Muscle layer of duodenum (tissue), 2 donors: Measurements from ENCODE around the gene MEF2A.

Experiments used
- H3K27ac ChIP-seq: one replicate; pipeline ENCODE4 v1.7.0; 2013; ENCODE audit warnings: mild to moderate bottlenecking, low read length
- H3K27me3 ChIP-seq: one replicate; pipeline ENCODE4 v1.7.0; 2013; ENCODE audit warnings: low read depth, mild to moderate bottlenecking, control low read depth, low read length
- H3K36me3 ChIP-seq, 2 donors: one replicate each; pipeline ENCODE4 v1.7.0; 2013; ENCODE audit warnings: low read length in 2 of 2, control low read depth in 1 of 2, mild to moderate bottlenecking in 1 of 2; ENCODE audit not compliant: insufficient read depth in 2 of 2, control insufficient read depth in 1 of 2
- H3K4me1 ChIP-seq, 2 donors: one replicate each; pipeline ENCODE4 v1.7.0; 2013; ENCODE audit warnings: low read length in 2 of 2, mild to moderate bottlenecking in 2 of 2, control low read depth in 1 of 2, moderate library complexity in 1 of 2; ENCODE audit not compliant: insufficient read depth in 2 of 2, control insufficient read depth in 1 of 2
- H3K4me3 ChIP-seq, 2 donors: one replicate each; pipeline ENCODE4 v1.7.0; 2013; ENCODE audit warnings: low read length in 2 of 2, low read depth in 1 of 2, mild to moderate bottlenecking in 1 of 2
- H3K9me3 ChIP-seq, 2 donors: one replicate each; pipeline ENCODE4 v1.7.0; 2013; ENCODE audit warnings: low read length in 2 of 2, control low read depth in 1 of 2, mild to moderate bottlenecking in 1 of 2; ENCODE audit not compliant: control insufficient read depth in 1 of 2
- donor health status: healthy.

The MEF2A gene

DNA sequence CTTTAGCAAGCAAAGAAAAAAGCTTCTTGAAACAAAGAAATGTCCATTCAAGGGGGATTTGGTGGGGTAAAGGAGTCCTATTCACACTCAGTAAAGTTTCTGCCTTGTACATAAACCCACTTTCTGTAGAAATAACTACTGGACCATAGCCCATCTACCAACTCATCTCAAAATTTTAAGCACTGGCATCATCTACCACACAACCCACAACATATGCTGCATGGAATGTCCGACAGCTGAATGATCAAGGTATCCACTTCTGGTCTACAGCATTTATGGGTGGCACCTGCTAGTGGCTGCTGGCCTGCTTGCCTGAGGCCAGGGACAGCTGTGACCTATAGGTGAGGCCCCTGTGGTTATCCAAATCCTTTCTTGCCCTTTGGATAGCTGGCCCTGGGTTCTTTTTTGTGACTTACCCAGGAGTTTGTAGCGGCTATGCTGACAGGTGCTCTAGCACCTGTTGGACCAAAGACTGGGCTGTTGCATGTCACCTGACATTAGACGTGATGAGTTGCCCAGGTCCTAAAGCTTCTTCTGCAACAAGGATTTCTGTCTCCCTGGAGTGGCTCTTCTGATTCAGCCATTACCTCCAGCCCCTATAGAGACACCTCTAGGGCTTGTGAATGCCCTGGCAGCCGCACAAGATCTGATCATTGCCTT, 19.2 kb upstream of the MEF2A start:
- no peaks in the 10 kb centered on the region for H3K27me3 ChIP-seq
- H3K9me3 ChIP-seq: no peaks in the 10 kb centered on the region
- no peak overlapping the region for H3K27ac ChIP-seq
- H3K36me3 ChIP-seq: no peaks in the 10 kb centered on the region
- H3K4me3 ChIP-seq: no peak overlapping the region
- no peaks in the 10 kb centered on the region for H3K4me1 ChIP-seq

DNA sequence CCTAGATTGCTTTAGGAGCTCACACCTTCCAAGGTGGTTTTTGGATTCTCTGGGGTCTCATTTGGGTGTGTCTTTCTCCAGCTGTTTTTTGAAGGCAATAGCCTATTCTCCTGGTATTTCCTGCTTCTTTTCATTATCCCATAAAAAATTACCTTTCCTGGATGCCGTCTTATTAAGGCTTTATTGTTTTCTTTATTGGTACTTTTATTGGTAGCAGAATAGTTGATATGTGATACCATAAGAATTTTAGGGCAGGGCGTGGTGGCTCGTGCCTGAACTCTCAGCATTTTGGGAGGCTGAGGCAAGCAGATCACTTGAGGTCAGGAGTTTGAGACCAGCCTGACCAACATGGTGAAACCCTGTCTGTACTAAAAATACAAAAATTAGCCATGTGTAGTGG, 18.3 kb upstream of the MEF2A start:
- no peak overlapping the region for H3K27ac ChIP-seq
- no peaks in the 10 kb centered on the region for H3K4me1 ChIP-seq
- no peak overlapping the region for H3K4me3 ChIP-seq
- H3K9me3 ChIP-seq: no peaks in the 10 kb centered on the region
- no peaks in the 10 kb centered on the region for H3K36me3 ChIP-seq
- no peaks in the 10 kb centered on the region for H3K27me3 ChIP-seq

DNA sequence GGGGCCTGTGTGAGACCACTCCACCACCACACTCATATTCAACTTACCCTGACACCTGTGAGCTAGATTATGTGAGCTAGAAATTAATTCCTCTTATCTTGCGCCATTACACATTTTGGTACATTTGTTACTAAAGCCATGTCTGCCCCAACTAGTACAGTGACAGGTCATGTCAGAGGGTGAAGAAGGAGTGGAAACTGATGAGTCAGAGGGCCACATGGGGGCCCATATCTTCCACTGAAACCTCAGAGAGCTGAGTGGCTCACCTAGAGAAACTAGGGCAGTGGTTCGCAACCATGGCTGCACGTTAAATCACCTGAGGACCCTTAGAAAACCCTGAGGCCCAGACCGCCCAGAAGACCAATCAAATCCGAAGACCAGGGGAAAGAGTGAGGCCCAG, 15.7 kb upstream of the MEF2A start:
- Histone ChIP-seq H3K4me1 (no peaks in the 10 kb centered on the region), H3K4me3 (no peak overlapping the region), H3K9me3 (no peaks in the 10 kb centered on the region), H3K36me3 (no peaks in the 10 kb centered on the region), H3K27me3 (no peaks in the 10 kb centered on the region), H3K27ac (no peak overlapping the region)

DNA sequence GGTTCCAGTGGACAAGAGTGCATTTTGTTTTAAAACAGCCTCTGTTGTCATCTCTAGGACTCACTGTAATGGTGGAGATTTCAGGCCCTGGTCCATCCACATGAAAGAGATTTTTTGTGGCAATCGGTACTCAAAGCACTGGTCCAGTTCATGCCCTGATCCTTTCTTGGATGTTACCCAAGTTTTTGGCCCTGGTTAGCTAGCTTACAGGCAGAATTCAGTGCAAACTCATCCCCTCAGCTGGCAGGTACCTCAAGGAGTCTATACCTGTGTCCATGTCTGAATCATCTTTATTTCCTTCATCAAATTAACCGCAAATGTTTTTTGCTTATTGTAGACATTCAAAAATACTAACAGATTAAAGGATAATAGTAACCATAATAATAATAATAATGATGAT, 13.7 kb upstream of the MEF2A start:
- Histone ChIP-seq H3K27ac (no peak overlapping the region), H3K4me1 (no peaks in the 10 kb centered on the region), H3K4me3 (no peak overlapping the region), H3K9me3 (no peaks in the 10 kb centered on the region), H3K36me3 (no peaks in the 10 kb centered on the region), H3K27me3 (no peaks in the 10 kb centered on the region)

DNA sequence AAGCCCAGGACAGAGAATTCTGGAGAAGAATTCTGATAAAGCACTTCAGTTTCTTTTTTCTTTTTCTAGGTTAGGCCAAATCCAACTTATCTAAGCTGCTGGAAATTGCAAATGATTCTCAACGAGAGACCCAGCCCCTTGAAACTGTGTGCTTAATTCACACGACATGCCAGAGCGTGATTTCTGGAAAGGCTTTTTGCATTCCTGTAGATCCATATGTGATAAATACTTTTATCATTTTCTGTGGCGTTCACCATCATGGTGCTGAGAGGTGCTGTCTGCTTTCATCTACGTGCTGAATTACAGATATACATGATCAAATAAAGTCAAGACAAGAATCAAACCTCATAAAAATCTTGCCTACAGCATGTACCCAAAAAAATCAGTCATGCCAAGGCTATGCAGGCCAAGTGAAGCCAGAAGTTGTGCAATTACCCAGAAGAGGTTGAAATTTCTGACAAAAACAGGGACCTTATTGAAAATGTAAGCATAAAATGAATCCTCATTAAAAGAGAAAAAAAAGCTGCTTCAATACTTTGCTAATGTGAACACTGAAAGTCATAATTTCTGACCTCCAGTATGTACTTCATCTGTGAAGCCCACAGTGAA, 10.8 kb upstream of the MEF2A start:
- no peaks in the 10 kb centered on the region for H3K4me1 ChIP-seq
- no peak overlapping the region for H3K4me3 ChIP-seq
- H3K9me3 ChIP-seq: no peaks in the 10 kb centered on the region
- no peak overlapping the region for H3K27ac ChIP-seq
- no peaks in the 10 kb centered on the region for H3K36me3 ChIP-seq
- H3K27me3 ChIP-seq: no peaks in the 10 kb centered on the region

DNA sequence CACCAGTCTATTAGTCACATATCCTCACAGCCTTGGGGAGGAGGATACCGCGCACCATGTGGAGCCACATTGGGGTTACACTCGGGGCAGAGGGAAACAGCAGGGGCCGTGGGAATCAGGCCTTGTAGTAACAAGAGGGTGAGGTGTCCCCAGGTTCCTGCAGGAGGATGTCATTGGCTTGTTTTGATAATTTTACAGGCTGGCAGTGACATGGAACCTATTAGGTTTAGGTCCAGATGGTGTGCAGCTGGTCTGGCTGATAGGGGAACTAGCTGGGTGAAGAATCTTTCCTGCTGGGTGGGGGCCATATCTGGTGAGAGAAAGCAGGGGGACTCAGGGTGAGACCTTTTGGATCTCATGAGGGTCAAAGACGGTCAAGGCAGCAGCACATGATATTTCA, 9.8 kb upstream of the MEF2A start:
- Histone ChIP-seq H3K27me3 (no peaks in the 10 kb centered on the region), H3K9me3 (no peaks in the 10 kb centered on the region), H3K27ac (no peak overlapping the region), H3K36me3 (no peaks in the 10 kb centered on the region), H3K4me3 (no peak overlapping the region), H3K4me1 (no peaks in the 10 kb centered on the region)

DNA sequence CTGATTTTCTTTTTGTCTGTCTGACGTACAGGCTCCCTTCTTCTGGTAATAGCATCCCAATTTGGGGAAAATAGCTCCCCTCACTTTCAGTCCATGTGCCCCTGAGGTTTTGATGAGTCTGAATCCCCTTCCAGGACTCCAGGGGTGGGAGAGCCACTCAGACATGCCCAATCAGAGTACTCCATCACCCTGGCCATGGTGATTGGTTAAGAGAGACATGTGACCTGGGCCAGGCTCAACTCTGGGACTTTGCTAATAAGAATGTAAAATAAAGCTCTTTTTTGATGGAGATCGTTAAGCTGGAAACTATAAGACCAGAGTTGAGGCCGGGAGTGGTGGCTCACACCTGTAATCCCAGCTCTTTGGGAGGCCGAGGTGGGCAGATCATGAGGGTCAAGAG, 9.2 kb upstream of the MEF2A start:
- Histone ChIP-seq H3K36me3 (no peaks in the 10 kb centered on the region), H3K4me3 (no peak overlapping the region), H3K27me3 (no peaks in the 10 kb centered on the region), H3K4me1 (no peaks in the 10 kb centered on the region), H3K27ac (no peak overlapping the region), H3K9me3 (no peaks in the 10 kb centered on the region)

DNA sequence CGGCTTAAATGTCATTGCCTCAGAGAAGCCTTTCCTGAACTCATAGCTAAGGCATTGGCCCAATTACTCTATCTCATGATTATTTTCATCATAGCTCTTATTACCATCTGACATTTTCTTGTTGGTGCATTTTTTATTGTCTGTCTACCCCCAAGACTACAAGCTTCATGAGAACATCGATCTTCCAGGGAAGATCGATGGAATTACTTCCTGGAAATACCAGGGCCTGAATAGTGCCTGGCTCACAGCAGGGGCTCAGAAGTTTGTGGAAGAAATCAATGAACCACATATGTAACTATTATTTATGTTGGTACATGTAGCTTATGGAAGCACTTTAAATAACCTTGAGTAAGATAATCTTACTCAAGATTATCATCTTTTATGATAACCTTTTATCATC, 7.7 kb upstream of the MEF2A start:
- Histone ChIP-seq H3K27me3 (no peaks in the 10 kb centered on the region), H3K4me3 (no peak overlapping the region), H3K4me1 (no peaks in the 10 kb centered on the region), H3K9me3 (no peaks in the 10 kb centered on the region), H3K27ac (no peak overlapping the region), H3K36me3 (no peaks in the 10 kb centered on the region)

DNA sequence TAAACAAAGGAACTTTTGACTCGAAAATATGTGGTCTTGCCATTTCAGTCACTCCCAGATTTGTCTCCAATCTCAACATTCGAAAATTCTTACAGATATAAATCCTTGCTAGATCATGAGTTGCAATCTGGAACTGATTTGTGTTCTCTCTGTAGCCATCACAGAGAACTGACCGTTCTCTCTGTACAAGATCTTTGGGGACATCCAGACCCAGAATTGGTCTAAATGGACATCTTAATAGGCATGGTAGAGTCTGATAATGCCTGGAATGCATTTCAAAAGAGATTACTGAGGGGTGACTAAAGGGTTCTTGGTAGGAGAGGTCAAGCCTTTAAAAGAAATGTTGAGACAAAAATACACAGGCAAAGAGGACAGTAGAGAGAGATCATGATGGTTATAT, 7.2 kb upstream of the MEF2A start:
- no peaks in the 10 kb centered on the region for H3K36me3 ChIP-seq
- no peaks in the 10 kb centered on the region for H3K27me3 ChIP-seq
- no peaks in the 10 kb centered on the region for H3K9me3 ChIP-seq
- H3K4me3 ChIP-seq: no peak overlapping the region
- H3K27ac ChIP-seq: no peak overlapping the region
- peaks cover under 1 to 5% of the 10 kb centered on the region in 2 donors for H3K4me1 ChIP-seq

DNA sequence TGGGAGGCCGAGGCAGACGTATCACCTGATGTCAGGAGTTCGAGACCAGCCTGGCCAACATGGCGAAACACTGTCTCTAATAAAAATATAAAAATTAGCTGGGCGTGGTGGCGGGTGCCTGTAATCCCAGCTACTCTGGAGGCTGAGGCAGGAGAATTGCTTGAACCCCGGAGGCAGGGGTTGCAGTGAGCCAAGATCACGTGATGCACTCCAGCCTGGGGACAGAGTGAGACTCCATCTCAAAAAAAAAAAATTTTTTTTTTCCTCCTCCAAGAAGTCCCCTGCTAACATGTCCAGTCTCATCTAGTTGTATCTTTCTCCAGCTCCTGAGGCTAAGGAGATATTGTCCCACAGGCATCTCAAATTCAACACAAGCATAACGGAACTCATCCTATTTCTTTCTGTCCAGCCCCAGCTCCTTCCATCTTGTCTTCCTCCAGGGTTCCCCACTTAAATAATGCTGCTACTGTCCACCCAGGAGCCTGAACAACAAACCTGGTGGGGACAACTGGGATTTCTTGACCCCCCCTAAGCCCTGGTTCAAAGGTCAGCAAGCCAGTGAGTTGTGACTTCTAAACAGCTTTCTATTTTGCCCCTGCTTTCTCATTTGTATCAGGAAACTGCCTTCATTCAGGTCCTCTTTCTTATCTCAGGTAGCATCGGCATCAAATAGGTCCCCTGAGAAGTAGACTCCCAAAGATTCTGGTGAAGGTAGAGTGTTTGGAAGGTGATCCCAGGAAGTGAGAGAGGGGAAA, 4.1 kb upstream of the MEF2A start:
- Histone ChIP-seq H3K36me3 (peaks cover 0 to 5% of the 10 kb centered on the region in 2 donors), H3K4me3 (no peak overlapping the region), H3K27ac (no peak overlapping the region), H3K4me1 (peaks cover 14 to 15% of the 10 kb centered on the region in 2 donors), H3K9me3 (no peaks in the 10 kb centered on the region), H3K27me3 (no peaks in the 10 kb centered on the region)

DNA sequence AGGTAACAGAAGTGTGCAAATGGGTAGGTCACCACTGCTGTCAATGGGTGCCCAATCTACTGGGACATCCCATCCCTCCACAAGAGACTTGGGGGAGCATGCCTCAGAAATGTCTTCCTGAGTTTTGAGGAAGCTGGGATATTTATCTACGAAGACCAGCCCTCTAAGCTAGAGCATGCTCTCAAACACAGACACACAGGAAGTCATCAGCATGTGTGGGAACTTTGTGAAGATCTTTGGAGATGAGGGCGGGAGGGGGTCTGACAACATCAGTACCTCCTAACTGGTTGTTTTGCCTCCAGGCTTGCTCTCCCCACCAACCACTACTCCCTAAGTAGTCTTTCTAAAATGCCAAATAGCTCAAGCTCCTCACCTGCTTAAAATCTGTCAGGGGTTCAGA, 3.5 kb upstream of the MEF2A start:
- Histone ChIP-seq H3K27me3 (no peaks in the 10 kb centered on the region), H3K9me3 (no peaks in the 10 kb centered on the region), H3K4me3 (no peak overlapping the region), H3K27ac (no peak overlapping the region), H3K36me3 (peaks cover 0 to 5% of the 10 kb centered on the region in 2 donors), H3K4me1 (peaks cover 15 to 16% of the 10 kb centered on the region in 2 donors)
